ENCODE data around the gene R3HDM2.

Gene R3HDM2

DNA sequence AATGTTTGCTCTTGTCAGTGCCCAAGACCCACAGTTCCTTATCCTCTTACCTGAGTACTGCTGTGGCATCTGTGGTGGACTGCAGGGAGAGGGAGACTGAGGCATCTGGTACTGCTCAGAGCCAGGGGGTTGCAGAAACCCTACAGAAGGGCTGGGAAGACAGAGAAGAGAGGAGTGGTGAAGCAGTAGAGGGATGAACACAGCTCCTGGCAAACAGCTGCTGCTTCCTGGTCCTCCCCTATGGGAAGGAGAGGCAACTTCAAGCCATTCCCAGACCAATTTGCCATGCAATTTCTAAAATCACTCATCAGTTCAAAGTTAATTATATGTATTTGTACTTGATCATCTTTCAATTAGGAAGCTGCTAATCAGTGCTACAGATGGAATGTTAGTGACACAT is 164.2 kb downstream of the R3HDM2 start:
- no peak for DNase-seq (ENCODE audit: low spot score)

DNA sequence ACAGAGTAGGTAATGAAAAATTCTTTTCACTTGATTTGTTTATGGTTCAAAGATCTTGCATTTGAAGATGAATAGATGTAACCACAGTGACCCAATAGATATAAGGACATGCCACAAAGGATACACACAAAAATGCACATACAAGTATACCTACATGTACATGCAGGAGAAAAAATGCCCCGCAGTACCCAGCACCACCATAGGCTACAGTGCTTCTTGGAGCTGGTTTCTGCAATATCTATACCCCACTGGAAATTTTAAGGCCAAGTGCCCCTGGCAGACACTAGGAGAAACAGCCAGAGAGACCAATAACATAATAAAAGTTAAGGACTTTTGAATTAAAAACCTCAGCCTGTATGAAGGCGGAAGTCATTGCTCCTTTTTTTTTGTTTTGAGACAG is 167.7 kb downstream of the R3HDM2 start:
- DNase-seq (ENCODE audit: low spot score), result no peak

DNA sequence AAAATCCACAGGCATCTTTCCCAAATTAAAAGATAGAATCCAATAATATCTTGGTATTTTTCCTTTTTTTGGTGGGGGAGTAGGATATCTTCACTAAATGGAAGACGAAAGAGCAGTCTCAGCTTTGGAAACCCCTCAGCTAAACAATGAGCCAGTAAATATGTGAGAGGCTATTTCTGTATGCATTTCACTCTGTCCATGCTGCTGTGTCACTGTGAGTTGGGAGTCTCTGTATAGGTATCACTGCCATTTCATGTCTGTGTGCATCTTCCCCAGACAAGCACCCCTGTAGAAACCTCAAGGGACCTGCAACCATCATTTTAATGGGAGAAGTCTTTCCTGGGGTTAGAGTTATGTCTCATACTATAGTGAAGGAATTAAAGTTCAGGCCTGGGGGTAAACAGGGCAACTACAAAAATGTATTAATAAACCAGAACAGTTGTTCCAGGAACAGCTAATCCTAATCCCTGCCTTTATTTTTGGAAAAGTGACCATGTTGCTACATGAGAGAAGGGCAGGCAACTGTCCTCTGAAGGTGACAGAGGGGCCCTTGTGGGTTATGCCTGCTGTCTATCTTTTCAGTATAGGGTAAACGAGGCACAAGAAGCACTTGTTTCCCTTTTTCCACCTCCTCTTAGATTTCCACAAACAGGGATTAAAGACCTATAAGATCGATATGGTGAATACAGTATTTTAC is 168.6 kb downstream of the R3HDM2 start:
- DNase-seq (ENCODE audit: low spot score), result no peak

DNA sequence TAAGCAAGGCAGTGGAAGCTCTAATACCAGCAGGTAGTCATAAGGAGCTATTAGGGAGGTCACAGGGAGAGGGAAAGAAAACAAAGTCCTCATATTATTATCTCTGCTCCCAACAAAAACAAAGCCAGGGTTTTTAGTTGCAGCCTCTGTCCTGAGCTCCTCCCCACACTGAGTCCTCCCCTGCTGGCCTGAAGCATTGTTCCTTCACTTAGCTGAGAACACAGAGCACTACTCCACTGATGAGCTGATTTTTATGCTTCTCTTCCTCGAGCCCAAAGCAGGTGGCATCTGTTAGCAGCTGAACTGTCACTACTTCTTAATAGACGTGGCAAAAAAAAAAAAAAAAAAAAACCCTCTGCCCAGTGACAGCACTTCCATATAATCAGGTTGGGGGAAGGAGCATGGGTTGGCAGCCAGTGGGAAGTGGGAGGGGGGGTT is 169.4 kb downstream of the R3HDM2 start:
- no peak for DNase-seq (ENCODE audit: low spot score)

DNA sequence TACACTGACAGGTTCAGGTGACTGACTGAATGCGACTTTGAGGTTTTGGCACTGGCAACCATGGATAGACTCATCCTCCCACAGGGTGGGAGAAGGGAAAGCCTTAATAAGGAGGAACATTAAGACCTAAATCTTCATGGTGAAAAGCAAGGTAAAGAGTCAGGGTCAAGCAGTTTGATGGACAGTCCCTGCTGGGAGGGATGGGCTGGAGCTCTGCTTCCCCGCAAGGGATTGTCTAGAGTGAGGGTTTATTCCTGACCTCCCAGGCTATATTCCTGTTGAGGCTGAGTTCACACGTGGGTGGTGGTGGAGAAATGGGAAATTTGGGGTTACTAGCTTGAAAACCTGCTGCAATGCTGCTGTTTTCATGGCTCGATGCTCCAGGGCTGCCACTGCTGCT is 170.5 kb downstream of the R3HDM2 start:
- no peak for DNase-seq (ENCODE audit: low spot score)

DNA sequence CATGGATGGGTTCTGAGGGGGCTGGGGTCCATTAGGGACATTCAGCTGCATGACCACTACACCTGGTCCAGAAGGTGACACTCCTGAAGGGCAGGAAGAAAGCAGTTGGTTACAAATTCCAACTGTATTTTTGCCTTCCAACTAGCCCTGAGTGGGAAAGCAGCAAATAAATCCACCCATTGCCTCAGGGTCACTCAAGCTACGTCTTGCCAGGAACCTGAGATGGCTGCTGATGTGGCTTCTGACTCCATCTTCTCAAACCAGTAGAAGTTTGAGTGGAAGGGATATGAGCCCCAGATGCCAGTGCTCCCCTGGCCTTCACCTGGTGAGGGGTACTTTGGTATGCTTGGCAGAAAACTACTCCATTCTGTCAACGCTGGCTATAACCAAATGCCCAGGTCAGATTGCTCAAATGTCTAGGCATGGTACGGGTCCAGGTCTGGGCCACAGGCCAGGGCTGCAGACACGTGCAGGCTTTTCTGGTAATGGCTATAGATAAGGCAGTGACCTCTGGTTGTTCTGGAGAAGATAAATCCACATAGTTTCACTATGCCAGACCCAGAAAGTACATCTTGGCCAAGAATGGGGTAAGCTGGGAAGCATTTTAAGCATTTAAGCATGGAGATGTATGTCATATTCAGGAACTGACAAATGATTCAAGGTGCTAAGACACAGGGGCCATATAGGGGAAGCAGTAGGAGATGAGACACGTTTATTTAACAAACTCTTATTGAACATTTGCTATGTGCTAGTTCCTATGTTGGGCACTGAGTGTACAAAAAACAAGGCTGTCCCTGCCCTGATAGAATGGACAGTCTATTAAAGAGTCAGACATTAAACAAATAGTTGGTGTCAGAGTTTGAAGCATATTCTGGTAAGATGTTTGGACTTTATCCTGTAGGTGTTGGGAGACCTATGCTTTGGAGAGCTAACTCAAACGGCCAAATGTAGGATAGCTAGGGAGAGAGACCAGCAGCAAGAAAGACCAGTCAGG is 171.6 kb downstream of the R3HDM2 start:
- no peak for DNase-seq (ENCODE audit: low spot score)

DNA sequence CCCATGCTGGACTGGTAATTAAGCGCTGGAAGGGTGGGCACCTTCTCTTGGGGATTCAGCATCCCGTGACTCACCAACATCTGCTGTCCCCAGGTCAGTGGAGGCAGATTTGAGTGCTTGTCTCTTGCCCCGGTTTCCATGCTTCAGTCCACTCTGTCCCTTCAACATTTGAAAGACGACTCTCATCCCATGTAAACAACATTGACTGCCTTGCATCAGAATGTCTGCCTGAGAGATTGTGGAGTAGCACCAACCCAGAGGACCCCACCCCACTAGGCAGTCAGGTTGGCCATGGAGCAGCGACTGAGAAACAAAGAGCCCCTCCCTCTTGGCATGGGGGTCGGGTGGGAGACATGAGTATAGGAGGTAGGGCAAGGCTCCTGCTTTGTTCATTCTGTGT is 174.9 kb downstream of the R3HDM2 start:
- no peak for DNase-seq (ENCODE audit: low spot score)

DNA sequence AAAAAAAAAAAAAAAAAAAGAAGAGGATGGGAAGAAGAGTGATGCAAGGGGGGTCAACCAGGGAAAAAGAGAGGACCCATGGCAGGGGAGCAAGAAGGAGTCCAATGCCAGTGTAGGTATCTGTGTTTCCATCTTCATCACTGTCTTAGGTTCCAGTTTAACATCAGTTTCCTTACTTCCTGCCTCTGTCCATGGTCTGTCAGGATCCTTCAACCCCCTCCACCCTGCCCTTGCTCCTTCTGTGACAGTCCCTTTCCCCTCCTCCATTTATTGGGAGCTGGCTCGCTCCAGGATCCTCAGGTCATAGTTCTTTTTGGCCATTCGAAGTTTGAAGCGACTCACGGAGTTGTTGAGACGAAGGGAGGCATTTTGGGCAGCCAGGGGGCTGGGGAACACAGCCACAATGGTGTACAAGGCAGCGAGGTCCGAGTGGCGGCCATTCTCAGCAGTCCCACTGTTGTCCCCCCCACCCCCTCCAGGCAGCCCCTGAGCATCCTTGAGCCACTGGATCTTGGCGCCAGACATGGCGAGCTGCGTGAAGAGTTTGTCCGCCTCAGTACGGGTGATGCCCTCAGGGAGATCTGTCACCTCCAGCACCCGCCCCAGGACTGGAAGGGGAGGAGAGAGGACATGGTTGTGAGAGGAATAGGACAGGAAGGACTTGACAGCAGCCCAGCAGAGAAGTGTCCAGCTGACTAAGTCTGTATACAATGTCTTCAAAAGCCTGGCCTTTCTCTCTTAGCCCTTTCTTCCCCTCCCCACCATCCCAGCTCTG is 176.2 kb downstream of the R3HDM2 start:
- DNase-seq (ENCODE audit: low spot score), result no peak

DNA sequence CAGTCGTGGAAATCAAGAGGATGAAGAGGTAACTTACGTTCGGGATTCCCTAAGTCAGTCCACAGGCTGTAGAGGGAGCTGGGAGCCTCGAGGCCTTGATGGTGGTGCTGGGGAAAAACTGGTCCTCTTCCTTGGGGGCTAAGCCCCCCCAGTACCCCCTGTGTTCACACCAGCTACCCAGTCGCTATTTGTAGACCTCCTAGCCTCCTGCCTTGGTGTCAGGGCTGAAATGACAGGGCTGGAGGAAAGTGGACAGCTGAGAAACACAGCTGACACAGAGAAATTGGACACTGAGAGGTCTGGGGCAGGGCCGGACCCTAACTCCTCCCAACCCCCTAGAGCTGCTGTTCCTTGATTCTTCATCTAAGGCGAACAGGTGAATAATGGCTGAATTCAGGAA is 179.9 kb downstream of the R3HDM2 start, which contains the start of gene STAC3:
Gene STAC3, minus strand, starts transcription at position 232 of the 400 bp plus-strand sequence. CDS start 1,551 bp downstream, outside the sequence.
- DNase-seq (ENCODE audit: low spot score), result no peak

DNA sequence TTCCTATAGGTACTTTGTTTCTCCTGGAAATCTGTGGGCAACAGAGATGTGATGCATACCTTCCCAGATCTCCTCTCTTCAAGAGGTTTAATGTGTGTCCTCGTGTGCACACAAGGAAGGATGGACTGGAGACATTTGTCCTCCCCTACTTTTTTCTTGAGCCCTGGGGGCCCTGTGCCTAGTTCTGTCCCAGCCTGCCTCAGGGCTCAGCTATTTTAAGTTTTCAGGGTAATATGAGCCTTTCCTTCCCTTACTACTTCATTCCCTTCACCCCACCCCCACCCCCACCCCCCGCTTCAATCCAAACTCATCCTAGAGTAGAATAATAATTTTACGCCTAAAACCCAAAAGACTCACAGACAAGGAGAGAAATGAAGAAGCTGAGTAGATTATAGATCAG is 180.3 kb downstream of the R3HDM2 start:
- no peak for DNase-seq (ENCODE audit: low spot score)

DNA sequence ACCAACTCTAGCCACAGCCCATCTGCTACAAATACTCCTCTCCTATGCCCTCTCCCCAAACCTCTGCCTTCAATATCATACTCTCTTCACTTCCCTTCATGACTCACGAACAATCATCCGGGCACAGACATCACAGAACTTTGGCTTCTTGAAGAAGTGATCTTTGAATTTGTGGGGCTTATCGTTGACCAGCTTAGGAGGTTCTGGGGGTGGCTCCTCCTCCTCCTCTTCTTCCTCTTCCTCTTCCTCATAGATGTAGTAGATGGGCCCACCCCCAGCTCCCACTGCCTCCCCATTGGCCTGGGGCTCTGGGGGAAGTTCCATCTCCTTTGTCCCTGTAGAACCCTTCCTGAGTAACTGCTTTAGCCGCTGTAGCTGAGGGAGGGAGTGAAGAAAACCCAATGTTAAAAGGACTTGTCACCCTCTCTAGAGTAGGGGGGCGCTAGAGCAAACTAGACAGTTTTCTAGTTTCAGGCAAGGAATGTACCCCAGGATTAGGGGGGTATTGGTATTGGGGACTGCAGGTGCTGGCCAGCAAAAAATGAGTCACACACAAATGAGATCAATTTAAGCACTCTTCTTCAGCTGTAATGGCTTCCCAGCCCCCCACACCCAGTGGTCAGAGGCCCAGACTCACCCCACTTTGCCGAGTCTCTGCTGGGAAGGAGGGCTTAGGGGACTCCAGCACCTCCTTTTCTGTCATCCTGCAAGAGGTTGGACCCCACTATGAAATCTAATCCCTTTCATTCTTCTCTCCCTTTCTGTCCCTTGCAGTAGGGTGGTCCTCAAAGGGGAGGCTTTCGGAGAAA is 181.7 kb downstream of the R3HDM2 start:
- DNase-seq (ENCODE audit: low spot score), result no peak

DNA sequence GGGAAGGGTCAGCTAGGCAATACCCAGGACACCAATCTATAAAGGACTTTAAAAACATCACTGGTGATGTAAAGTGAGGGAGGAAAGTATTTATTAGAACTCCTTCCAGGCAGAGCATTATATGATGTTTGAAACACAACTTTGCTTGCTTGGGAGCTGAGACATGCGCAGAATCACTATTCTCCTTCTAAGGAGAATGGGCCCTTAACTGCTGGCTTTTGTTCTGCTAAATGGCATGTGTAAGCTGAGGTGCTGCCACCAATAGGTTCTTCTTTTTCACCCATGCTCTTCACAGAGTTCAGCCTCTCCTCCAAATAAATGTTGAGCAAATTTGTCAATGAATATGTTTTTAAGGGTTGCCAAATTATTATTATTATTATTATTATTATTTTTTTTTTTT is 183.8 kb downstream of the R3HDM2 start:
- DNase-seq (ENCODE audit: low spot score), result no peak

DNA sequence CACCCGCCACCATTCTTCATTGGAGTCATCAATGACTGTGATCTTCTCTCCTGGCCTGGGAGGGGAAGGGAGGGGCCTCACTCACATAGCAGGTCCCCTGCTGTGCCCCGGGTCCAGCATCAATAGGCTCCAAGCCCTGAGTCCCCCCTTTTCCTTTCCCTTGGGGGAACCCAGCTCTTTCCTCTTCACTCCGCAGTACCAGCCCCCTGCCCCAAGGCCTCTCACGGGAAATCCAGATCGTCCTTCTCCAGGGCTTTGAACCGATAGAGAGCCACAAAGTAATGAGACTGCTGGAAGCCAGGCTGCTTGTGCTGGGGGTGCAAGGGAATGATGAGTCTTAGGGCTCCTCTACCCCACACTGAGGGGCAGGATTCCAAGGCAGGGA is 186.5 kb downstream of the R3HDM2 start:
- DNase-seq (ENCODE audit: low spot score), result no peak

DNA sequence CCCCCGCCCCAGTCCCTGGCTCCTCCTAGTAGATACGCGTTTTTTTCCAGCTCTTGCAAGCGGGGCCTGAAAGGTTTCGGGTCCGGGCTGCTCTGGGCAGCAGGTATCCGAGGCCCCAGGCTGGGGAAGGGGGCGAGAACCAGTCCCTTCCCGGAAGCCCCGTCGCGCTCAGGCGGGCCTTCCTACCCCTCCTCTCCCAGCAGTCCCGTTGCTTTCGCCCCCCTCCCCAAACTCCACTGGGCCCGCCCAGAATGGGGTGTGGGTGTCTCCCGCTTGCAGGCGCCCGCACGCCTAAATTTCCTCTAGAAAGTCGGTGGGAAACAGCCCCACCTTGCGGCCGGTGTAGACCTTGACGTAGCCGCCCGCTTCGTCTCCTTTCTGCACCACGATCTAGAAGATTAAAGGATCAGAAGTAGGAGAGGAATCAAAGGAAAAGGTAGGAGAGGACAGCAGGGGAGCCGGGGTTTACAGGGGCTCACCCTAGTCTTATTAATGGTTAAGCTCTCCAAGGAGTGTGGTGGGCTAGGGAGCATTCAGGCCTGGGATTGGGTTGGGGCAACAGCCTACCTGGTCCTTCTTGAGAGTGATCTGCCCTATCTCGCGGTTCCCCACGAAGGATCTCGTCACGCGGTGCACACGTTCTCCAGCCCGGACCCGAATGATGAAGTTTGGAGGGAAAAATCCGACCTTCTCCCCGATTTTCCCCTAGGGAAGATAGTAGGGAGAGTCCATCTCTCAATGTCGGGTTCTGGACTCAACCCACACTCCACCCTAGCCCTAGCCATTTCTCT is 187.1 kb downstream of the R3HDM2 start:
- DNase-seq (ENCODE audit: low spot score), result peak; percentile 82

DNA sequence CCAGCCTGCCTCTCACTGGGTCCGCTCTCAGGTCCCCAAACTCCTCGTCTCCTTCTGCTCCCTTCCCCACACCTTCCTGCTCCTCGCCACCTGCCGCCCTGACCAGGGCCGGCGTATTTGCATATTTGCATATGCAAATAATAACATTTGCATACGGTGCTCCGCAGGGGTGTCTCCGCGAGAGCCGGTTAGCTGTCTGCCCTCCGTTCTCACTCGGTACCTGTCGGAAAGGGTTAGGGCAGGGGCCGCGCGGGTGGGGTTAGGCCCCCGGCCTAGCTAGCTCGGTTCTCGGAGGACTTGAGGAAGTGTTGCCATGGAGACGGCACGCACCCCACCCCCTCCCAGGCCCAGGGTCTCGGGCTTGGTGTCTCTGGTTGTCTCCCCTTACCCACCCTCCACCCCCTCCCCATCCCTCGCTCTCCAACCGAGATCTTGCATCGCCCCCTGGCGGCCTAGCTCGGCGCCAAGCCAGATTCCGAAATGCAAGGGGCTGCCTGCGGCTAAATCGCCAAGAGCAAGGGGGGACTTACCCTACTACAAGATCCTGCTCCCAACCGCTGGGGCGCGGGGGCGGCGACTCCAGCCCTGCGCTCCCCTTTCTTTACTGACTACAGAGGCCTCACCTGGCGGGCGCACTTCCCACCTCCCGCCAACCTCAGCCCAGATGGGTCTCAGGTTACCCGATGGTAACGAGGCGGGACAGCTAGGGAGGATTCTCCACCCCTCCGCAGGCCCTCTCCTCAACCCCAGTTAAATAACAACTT is 188.0 kb downstream of the R3HDM2 start:
- peak; percentile 64 for DNase-seq (ENCODE audit: low spot score)

DNA sequence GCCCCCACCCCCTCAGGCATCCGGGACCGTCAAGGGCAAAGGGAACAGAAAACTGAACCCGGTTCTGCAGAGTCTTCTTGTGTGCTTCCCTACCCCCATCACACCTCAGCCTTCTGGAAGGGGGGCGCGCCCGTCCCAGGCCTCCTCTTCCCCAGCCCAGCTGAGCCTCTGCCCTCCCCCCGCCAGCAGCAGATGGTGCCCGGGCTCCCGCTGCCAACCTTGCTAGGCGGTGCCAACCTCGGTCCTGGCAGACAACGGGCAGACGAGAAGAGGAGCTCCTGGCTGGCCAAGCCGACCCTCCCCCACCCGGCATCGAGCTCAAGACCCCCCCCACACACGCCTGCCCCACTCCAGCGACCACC is 188.5 kb downstream of the R3HDM2 start:
- no peak for DNase-seq (ENCODE audit: low spot score)

DNA sequence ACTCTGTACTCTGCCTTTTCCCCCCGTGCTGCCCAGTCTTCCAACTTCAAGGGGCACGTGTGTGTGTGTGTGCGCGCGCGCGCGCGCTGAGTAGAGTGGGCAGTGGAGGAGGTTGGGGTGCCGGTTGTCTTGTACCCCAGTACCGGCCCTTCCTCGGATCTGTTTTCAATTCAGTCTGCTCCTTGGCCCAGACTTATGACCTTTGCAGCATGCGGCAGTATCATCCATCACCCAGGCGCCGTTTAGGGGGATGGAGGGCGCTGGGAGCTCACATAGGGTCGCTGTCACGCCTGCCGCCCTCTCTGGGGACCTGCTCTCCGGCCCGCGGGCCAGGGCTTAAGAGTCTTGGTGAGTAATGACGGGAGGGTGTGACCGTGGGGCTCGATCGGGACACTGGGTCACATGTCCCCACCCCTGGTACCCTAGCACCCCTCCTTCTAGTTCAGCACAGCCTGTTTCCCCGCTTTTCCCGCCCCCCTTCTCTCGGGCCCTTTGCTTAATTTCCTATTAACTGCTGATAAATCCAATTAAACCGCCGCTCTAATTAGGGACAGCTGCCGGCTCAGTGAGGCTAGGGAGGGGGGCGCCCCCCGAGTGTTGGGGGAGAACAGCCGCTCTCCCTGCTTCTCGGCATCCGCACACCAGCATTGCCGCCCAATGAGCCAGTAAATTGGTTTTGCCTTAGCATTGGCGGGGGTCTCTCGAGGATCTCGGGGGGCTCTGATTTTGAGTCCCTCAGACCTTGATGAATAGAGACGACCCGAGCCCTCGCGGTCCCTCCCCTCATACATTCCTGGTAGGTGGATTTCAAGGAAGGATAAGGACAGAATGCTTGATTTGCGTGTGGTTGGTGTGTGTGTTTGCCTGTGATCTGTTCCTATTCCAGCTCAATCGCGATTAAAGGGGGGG is 189.2 kb downstream of the R3HDM2 start:
- DNase-seq (ENCODE audit: low spot score), result no peak

DNA sequence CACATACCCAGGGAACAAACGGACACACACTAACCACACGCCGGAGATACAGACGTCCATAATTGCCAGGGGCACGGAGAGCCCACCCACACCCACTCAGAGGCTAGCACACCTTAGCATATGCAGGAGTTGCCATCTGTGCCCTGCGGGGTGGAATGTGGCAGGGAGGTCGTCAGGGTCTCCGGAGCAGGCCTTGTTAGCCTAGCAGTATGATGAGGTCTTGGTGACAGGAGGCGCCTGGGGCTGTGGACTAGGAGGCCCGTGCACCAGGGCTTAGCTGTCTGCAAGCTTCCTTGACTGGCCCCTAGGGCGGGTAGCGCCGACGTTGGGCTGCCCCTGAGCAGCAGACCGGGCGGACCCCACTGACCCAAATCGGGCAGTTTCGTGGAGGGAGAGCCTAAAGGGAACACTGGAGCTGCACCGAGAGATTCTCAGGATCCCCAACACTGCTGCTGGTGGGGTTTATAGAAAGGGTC is 189.9 kb downstream of the R3HDM2 start:
- no peak for DNase-seq (ENCODE audit: low spot score)
